ENCODE results near the gene RIPOR1. TPM values are rescaled to one million over a fixed set of nuclear protein-coding genes. Genes with fewer than 3 reads are reported as not detected.

Gene RIPOR1
- polyA plus RNA-seq, 1 donor (not counting 4 experiments of a cell fraction or from before 2014, with no cell fraction given) = 5.3 TPM

- FAIRE-seq (no peak), DNase-seq (ENCODE audit: low read depth, low spot score) (no peak)
- Histone ChIP-seq H3K9me3 (ENCODE audit: control insufficient read depth, low read depth, low read length) (no peaks in the 10 kb centered on the region), H3K79me2 (ENCODE audit: control insufficient read depth, insufficient read depth, low read length) (no peaks in the 10 kb centered on the region), H3K27me3 (ENCODE audit: control insufficient read depth, extremely low read depth, insufficient read depth, low read length) (no peaks in the 10 kb centered on the region), H4K20me1 (ENCODE audit: control insufficient read depth, extremely low read depth, insufficient read depth, low read length) (peaks cover 10% of the 10 kb centered on the region), H3K9ac (ENCODE audit: control insufficient read depth, extremely low read depth, insufficient read depth, low read length) (no peak overlapping the region), H3K9me1 (ENCODE audit: control insufficient read depth, extremely low read depth, insufficient read depth, low read length) (no peaks in the 10 kb centered on the region), H3K27ac (ENCODE audit: control insufficient read depth, insufficient read depth, low read length) (no peak overlapping the region), H3K4me3 (ENCODE audit: control insufficient read depth in 2 of 3, extremely low read depth in 1 of 3, insufficient read depth in 2 of 3, low read depth in 1 of 3, low read length in 3 of 3) (no peak overlapping the region), H3K36me3 (ENCODE audit: control insufficient read depth in 2 of 2, extremely low read depth in 1 of 2, insufficient read depth in 2 of 2, low read length in 2 of 2) (peaks cover 32 to 44% of the 10 kb centered on the region in 2 experiments), H3K4me1 (ENCODE audit: control insufficient read depth, extremely low read depth, insufficient read depth, low read length) (peaks cover 21% of the 10 kb centered on the region), H3K4me2 (ENCODE audit: control insufficient read depth, extremely low read depth, insufficient read depth, low read depth, low read length) (no peak overlapping the region), H2AFZ (ENCODE audit: control insufficient read depth, low read length) (no peak overlapping the region)
- TF ChIP-seq CTCF (optimal IDR thresholded peaks at IDR 0.05 in 1 of 3, IDR thresholded peaks at IDR 0.05 in 1 of 3, conservative IDR thresholded peaks at IDR 0.05 in 1 of 3; ENCODE audit: extremely low read depth in 1 of 3, insufficient read depth in 2 of 3, low read length in 3 of 3) = no peak
- TF ChIP-seq EZH2 (IDR thresholded peaks at IDR 0.05; ENCODE audit: low read length) = no peak
- dilution Hi-C loops (cut with MboI; ENCODE audit: extremely low pct_ligation_motif_present, low sequenced_read_pairs) = no loop called here
Observed at GRCh38 chr16:67543036-67543435, 14.4 kb downstream of the RIPOR1 start.

- dilution Hi-C loops (cut with MboI; ENCODE audit: extremely low pct_ligation_motif_present, low sequenced_read_pairs) = no loop called here
- Histone ChIP-seq H3K27ac (ENCODE audit: control insufficient read depth, insufficient read depth, low read length) (no peak overlapping the region), H3K9me3 (ENCODE audit: control insufficient read depth, low read depth, low read length) (no peaks in the 10 kb centered on the region)
Observed at GRCh38 chr16:67543582-67543981, 15.0 kb downstream of the RIPOR1 start.

More at GRCh38 chr16:67543582-67543981, 15.0 kb downstream of the RIPOR1 start:
- no peaks in the 10 kb centered on the region for H3K27me3 ChIP-seq (ENCODE audit: control insufficient read depth, extremely low read depth, insufficient read depth, low read length)
- peaks cover 9% of the 10 kb centered on the region for H4K20me1 ChIP-seq (ENCODE audit: control insufficient read depth, extremely low read depth, insufficient read depth, low read length)
- no peak overlapping the region for H3K4me3 ChIP-seq (ENCODE audit: control insufficient read depth in 2 of 3, extremely low read depth in 1 of 3, insufficient read depth in 2 of 3, low read depth in 1 of 3, low read length in 3 of 3)
- H2AFZ ChIP-seq (ENCODE audit: control insufficient read depth, low read length) = no peak overlapping the region
- FAIRE-seq (no peak), DNase-seq (ENCODE audit: low read depth, low spot score) (no peak)
- H3K9me1 ChIP-seq (ENCODE audit: control insufficient read depth, extremely low read depth, insufficient read depth, low read length) = no peaks in the 10 kb centered on the region
- H3K9ac ChIP-seq (ENCODE audit: control insufficient read depth, extremely low read depth, insufficient read depth, low read length) = no peak overlapping the region
- TF ChIP-seq EZH2 (IDR thresholded peaks at IDR 0.05; ENCODE audit: low read length) = no peak
- TF ChIP-seq CTCF (optimal IDR thresholded peaks at IDR 0.05 in 1 of 3, IDR thresholded peaks at IDR 0.05 in 1 of 3, conservative IDR thresholded peaks at IDR 0.05 in 1 of 3; ENCODE audit: extremely low read depth in 1 of 3, insufficient read depth in 2 of 3, low read length in 3 of 3) = no peak
- peaks cover 32 to 44% of the 10 kb centered on the region in 2 experiments for H3K36me3 ChIP-seq (ENCODE audit: control insufficient read depth in 2 of 2, extremely low read depth in 1 of 2, insufficient read depth in 2 of 2, low read length in 2 of 2)
- no peaks in the 10 kb centered on the region for H3K79me2 ChIP-seq (ENCODE audit: control insufficient read depth, insufficient read depth, low read length)
- peaks cover 16% of the 10 kb centered on the region for H3K4me1 ChIP-seq (ENCODE audit: control insufficient read depth, extremely low read depth, insufficient read depth, low read length)
- no peak overlapping the region for H3K4me2 ChIP-seq (ENCODE audit: control insufficient read depth, extremely low read depth, insufficient read depth, low read depth, low read length)
